HG03135 (cell line): Measurements from ENCODE around the gene UNC13B.
"Not testable (repeated sequence)": the region's sequence is repeated elsewhere in the genome, so short reads cannot be mapped to it uniquely, and the experiment has no call there.

ENCODE experiments used
- ATAC-seq: cut with Tn5 transposase; IDR thresholded peaks from one replicate; pipeline ENCODE4 v1.9.1; 2021; ENCODE audit warnings: mild to moderate bottlenecking, moderate library complexity; ENCODE audit not compliant: unreplicated experiment

UNC13B gene

GRCh38 chr9:35220659-35221338 lies 59.0 kb downstream of the UNC13B start:
- ATAC-seq: no peak

GRCh38 chr9:35225677-35226076 lies 63.9 kb downstream of the UNC13B start:
- ATAC-seq: no peak

GRCh38 chr9:35226651-35227050 lies 64.8 kb downstream of the UNC13B start:
- ATAC-seq: no peak

DNA sequence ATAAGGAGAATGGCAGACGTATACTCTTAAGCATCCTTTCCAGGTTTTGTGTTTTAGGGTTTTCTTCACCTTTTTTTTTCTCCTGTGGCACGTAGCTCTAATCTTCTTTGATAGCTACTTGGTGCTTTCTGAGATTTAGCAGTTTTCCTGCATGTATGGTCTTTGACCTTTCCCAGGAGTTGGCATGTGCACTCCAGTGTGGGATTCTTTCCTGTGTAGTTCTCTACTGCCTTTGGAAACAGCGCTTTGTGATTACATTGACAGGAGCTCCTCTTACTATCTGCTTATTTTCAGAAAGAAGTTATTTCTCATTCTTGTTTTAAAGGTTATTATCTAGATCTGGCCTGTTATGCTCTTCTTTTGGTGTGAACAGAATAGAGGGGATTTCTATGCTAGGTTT lies 65.5 kb downstream of the UNC13B start:
- no peak for ATAC-seq

- ATAC-seq: no peak
Measured at GRCh38 chr9:35229066-35229778, 67.4 kb downstream of the UNC13B start.

GRCh38 chr9:35229779-35230143 lies 68.0 kb downstream of the UNC13B start:
- ATAC-seq: no peak

- ATAC-seq: no peak
Measured at GRCh38 chr9:35232867-35233544, 71.2 kb downstream of the UNC13B start.

DNA sequence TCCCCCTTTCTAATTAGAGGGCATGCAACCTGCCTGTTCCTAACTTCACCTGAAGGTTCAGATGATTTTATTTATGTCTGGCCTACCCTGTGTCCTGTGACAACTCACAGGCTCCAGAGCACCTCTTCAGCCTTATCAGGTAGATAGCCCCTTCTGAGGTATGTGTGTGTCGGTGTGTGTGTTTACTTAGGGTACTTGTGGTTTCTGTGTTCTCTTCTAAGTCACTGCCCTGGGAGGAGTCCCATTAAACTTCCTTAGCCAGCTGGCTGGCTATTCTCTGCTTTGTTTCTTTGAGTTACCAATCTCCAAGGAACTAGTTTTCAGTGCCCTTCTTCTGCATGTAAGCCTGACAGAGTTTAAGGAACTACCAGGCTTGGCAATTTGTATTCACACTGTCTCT lies 74.9 kb downstream of the UNC13B start:
- no peak for ATAC-seq

DNA sequence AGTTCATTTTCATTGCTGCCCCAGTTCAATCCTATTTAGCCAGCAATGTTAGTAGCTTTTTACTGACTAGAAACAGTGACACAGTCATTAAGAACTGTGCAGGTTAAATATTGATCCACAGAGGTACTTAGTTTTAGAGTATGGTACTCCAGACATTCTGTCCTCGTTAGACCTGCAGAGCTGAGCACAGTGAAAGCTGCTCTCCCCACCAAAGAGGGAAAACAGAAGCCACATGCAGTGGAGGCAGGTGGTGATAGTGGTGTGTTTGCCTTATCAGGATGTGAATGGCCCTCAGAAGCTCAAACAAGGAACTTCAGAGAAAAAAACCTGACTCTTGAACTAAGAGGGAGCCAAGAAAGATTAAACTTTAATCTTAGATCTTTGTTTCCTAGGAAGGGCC lies 75.5 kb downstream of the UNC13B start:
- no peak for ATAC-seq

DNA sequence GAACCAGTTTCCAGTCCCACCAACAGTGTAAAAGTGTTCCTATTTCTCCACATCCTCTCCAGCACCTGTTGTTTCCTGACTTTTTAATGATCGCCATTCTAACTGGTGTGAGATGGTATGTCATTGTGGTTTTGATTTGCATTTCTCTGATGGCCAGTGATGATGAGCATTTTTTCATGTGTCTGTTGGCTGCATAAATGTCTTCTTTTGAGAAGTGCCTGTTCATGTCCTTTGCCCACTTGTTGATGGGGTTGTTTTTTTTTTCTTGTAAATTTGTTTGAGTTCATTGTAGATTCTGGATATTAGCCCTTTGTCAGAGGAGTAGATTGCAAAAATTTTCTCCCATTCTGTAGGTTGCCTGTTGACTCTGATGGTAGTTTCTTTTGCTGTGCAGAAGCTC lies 84.1 kb downstream of the UNC13B start:
- ATAC-seq: not testable (repeated sequence)

DNA sequence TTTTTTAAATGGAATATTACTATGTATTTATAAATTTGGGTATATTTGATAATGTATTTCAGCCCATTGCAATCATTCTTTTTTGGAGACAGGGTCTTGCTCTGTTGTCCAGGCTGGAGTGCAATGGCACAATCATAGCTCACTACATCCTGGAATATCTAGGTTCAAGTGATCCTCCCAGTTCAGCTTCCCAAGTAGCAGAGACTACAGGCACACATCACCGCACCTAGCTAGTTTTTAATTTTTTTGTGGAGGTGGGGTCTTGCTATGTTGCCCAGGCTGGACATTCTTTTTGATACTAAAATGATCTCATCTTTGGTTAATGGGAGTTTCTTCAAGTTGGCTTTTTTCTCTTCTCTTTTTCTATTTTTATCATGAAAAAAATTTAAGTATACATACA lies 91.3 kb downstream of the UNC13B start:
- no peak for ATAC-seq

- ATAC-seq: no peak
Measured at GRCh38 chr9:35254237-35254636, 92.4 kb downstream of the UNC13B start.

DNA sequence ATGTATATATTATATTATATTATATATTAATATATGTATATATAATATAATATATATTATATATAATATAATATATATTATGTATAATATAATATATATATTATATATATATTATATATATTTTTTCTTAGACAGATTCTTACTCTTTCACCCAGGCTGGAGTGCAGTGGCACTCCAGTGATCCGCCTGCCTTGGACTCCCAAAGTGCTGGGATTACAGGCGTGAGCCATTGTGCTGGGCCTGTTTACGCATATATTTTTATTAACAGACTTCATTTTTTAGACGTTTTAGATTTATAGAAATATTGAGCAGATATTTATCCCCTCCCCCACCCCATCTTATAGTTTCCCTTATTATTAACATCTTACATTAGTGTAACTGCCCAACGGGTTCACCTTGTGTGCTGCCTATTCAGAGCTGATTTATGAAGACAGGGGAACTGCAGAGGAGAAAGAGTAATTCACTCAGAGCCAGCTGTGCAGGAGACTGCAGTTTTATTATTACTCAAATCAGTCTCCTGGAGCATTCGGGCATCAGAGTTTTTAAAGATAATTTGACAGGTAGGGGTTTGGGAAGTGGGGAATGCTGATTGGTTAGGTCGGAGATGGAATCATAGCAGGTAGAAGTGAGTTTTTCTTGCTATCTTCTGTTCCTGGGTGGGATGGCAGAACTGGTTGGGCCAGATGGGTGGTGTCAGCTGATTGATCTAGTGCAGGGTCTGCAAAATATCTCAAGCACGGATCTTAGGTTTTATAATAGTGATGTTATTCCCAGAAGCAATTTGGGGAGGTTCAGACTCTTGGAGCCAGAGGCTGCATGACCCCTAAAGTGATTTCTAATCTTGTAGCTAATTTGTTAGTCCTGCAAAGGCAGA lies 93.4 kb downstream of the UNC13B start:
- no peak for ATAC-seq

- ATAC-seq: no peak
Measured at GRCh38 chr9:35257986-35258659, 96.3 kb downstream of the UNC13B start.

GRCh38 chr9:35258660-35259474 lies 97.1 kb downstream of the UNC13B start:
- no peak for ATAC-seq

- ATAC-seq: no peak
Measured at GRCh38 chr9:35260186-35260585, 98.4 kb downstream of the UNC13B start.

DNA sequence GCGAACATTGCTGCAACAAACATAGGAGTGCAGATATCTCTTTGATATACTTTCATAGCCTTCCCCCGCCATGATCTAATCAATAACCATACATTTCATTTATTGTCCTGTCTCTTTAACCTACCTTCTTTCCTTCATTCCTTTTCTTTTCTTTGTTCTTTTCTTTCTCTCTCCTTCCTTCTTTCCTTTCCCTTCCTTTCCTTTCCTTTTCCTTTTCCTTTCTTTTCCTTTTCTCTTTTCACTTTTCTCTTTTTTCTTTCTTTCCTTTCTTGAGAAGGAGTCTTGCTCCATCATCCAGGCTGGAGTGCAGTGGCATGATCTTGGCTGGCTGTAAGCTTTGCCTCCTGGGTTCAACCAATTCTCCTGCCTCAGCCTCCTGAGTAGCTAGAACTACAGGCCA lies 100.3 kb downstream of the UNC13B start:
- ATAC-seq: no peak

DNA sequence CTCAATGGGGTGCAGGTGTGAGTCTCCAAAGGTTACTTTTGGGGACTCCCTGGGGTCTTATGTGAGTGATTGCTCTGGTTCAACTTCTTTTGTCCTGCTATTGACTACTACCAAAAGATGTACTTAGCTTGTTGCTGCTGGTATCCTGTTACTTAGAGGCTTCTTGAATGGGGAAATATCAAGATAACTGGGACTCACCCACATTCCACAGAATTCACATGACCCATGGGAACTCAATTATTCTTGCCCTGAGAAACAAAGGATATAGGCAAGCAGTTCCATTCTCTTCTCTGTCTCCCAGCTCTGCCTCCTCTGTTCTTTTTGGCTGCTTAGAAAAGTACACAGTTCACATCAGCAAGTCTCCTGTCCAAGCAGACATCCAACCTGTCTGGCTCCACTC lies 105.9 kb downstream of the UNC13B start:
- ATAC-seq: no peak

DNA sequence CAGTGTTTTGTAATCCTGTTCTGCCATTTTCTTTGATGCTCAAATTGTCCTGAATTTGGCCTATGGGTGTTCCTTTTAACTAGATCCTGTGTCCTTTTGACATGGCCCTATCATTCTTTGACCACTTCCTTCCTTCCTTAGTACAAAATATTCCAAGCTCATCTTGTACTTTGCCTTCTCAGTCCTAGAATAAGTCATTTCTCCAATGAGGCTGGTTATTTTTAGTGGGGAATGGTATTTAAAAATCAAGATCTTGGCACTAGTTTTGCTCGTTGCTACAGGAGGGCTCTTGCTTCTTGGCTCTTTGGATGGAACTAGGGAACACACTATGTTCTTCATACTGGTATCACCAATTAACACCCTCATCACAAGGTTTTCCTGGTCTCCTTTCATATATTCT lies 108.1 kb downstream of the UNC13B start:
- no peak for ATAC-seq

GRCh38 chr9:35271637-35272036 lies 109.8 kb downstream of the UNC13B start:
- no peak for ATAC-seq
